HepG2 (cell line): ENCODE data around the gene RTF1. TPM values are rescaled to one million over a fixed set of nuclear protein-coding genes. Genes with fewer than 3 reads are reported as not detected.

Source experiments
- ATAC-seq: fragments of 200-7000 bp; cut with Tn5 transposase; 3 replicates; pipeline ENCODE4 v1.9.1; 2020; ENCODE audit warnings: mild to moderate bottlenecking, moderate library complexity
- BruUV-seq: library from RNA; stranded (reverse); fragments of 400-500 nt; replicated peaks from 2 replicates; lab custom pipeline; 2021; lab: Mats Ljungman, UMichigan
- CTCF ChIA-PET: fragments of 300-600 bp; formaldehyde crosslinking; extraction: SDS; loops from one replicate; lab custom pipeline; 2021; ENCODE audit warnings: low total read pairs, inconsistent platforms, low intra/inter-chr PET ratio; lab: Yijun Ruan, JAX
- POLR2A ChIA-PET: fragments of 350-600 bp; sonication (Branson Sonifier 250); formaldehyde crosslinking; loops from one replicate; lab custom pipeline; 2020; ENCODE audit warnings: antibody characterized with exemption, inconsistent platforms; lab: Yijun Ruan, JAX
- DNase-seq: peaks from one replicate; pipeline ENCODE4 v3.0.0-alpha.2; 2015; ENCODE audit warnings: low spot score
- FAIRE-seq: peaks from 3 replicates; lab custom pipeline; 2011; peaks lifted over from hg19 to GRCh38; lab: Jason Lieb, UNC
- H2AFZ ChIP-seq: one replicate; pipeline ENCODE4 v1.6.1; 2011; ENCODE audit warnings: low read length, inconsistent platforms
- H3K27ac ChIP-seq: fragments of 300-600 bp; 3 replicates; pipeline ENCODE4 v1.8.0; 2011; ENCODE audit warnings: mixed run types, mild to moderate bottlenecking, mixed read lengths, low read length, inconsistent platforms; ENCODE audit not compliant: insufficient read depth; ENCODE audit errors: extremely low read length
- H3K27me3 ChIP-seq, 2 experiments: fragments of 200-600 bp in 1 of 2; 2 replicates in 1 of 2; 3 replicates in 1 of 2; pipeline versions ENCODE4 v1.6.0 to v1.8.0; 2011; ENCODE audit warnings: low read length in 2 of 2, mild to moderate bottlenecking in 2 of 2, moderate library complexity in 2 of 2, inconsistent platforms in 1 of 2; ENCODE audit not compliant: insufficient read depth in 2 of 2, control insufficient read depth in 1 of 2
- H3K36me3 ChIP-seq, 2 experiments: fragments of 200-600 bp in 1 of 2; replicated peaks in 1 of 2; 2 replicates in 1 of 2; 3 replicates in 1 of 2; pipeline versions ENCODE4 v1.5.1 to v1.8.0; 2011; ENCODE audit warnings: low read length in 2 of 2, inconsistent platforms in 1 of 2; ENCODE audit not compliant: insufficient read depth in 2 of 2, control insufficient read depth in 1 of 2
- H3K4me1 ChIP-seq: 2 replicates; pipeline ENCODE4 v1.5.1; 2012; ENCODE audit warnings: low read length, inconsistent platforms; ENCODE audit not compliant: insufficient read depth
- H3K4me2 ChIP-seq: 2 replicates; pipeline ENCODE4 v1.6.0; 2011; ENCODE audit warnings: low read depth, low read length, inconsistent platforms
- H3K4me3 ChIP-seq, 3 experiments: fragments of 200-600 bp in 1 of 3; sonication (generic), shearing (Covaris generic) in 1 of 3; replicated peaks in 1 of 3; 2 replicates each; pipeline ENCODE4 v1.5.1; 2011 to 2016; ENCODE audit warnings: low read length in 3 of 3, inconsistent platforms in 2 of 3, low read depth in 2 of 3, mild to moderate bottlenecking in 2 of 3, control low read depth in 1 of 3, mixed read lengths in 1 of 3; ENCODE audit not compliant: insufficient read depth in 1 of 3
- H3K79me2 ChIP-seq: one replicate; pipeline ENCODE4 v1.6.1; 2011; ENCODE audit warnings: low read length, inconsistent platforms; ENCODE audit not compliant: insufficient read depth
- H3K9ac ChIP-seq: 2 replicates; pipeline ENCODE4 v1.6.0; 2011; ENCODE audit warnings: mild to moderate bottlenecking, low read depth, low read length, inconsistent platforms; ENCODE audit not compliant: insufficient read depth
- H3K9me3 ChIP-seq: 2 replicates; pipeline ENCODE4 v1.5.1; 2012; ENCODE audit warnings: mild to moderate bottlenecking, low read length
- H4K20me1 ChIP-seq: 2 replicates; pipeline ENCODE4 v1.6.0; 2011; ENCODE audit warnings: inconsistent platforms, mild to moderate bottlenecking, low read length, moderate library complexity; ENCODE audit not compliant: insufficient read depth
- PHF8 ChIP-seq: sonication (generic); formaldehyde crosslinking; IDR thresholded peaks from 2 replicates; pipeline ENCODE4 v1.5.0; 2020; ENCODE audit warnings: missing genetic modification reagents
- TARDBP ChIP-seq: sonication (generic); formaldehyde crosslinking; IDR thresholded peaks from 2 replicates; pipeline ENCODE4 v1.8.0; 2022; ENCODE audit warnings: mild to moderate bottlenecking, missing genetic modification reagents
- ZNF501 ChIP-seq: sonication (generic); formaldehyde crosslinking; IDR thresholded peaks from 2 replicates; pipeline ENCODE4 v1.5.1; 2020; ENCODE audit warnings: mild to moderate bottlenecking, moderate library complexity, missing genetic modification reagents
- ZSCAN25 ChIP-seq: sonication (generic); formaldehyde crosslinking; IDR thresholded peaks from 2 replicates; pipeline ENCODE4 v1.8.0; 2022; ENCODE audit warnings: mild to moderate bottlenecking, missing genetic modification reagents
- WGBS: methylation state at CpG from one replicate; pipeline ENCODE4 v1.1.6; 2017; ENCODE audit warnings: low lambda C conversion rate; 5-methylcytosine and 5-hydroxymethylcytosine counted together
- in situ Hi-C: cut with HindIII; loops from 2 replicates; pipeline ENCODE4 v1.10.0; 2017; ENCODE audit warnings: low pct_unique_long_range_greater_than_20kb; ENCODE audit not compliant: extremely low pct_ligation_motif_present
- intact Hi-C: fragments of 100-400 bp; cut with micrococcal nuclease; formaldehyde crosslinking; loops from one replicate; pipeline ENCODE4 v1.10.0; 2022; ENCODE audit not compliant: unreplicated experiment
- polyA plus RNA-seq, 8 experiments: library from polyadenylated mRNA; depleted of rRNA in 3 of 8; stranded (reverse) in 7 of 8; unstranded in 1 of 8; fragments of >200 nt; fragmentation: Illumina TruSeq in 4 of 8; extraction: Trizol in 4 of 8; gene quantifications; 2 replicates each; pipeline versions ENCODE4 v1.2.1 to v1.2.3, GENCODE V29; 2011 to 2016; ENCODE audit warnings: low read depth in 4 of 8, missing spikeins in 1 of 8, mixed read lengths in 1 of 8; ENCODE audit not compliant: insufficient read depth in 1 of 8
- total RNA-seq, 5 experiments: library from RNA; depleted of rRNA; stranded (reverse); fragments of >200 nt; fragmentation: Illumina TruSeq; extraction: Trizol; gene quantifications; 2 replicates each; pipeline ENCODE4 v1.2.3, GENCODE V29; 2016; ENCODE audit warnings: low read depth in 1 of 5
- TF ChIP-seq, protein P1 (sequence below): sonication (generic); formaldehyde crosslinking; IDR thresholded peaks from 2 replicates; pipeline ENCODE4 v1.5.0; 2020; ENCODE audit warnings: missing genetic modification reagents
- TF ChIP-seq, protein P2 (sequence below): sonication (generic); formaldehyde crosslinking; IDR thresholded peaks from 2 replicates; pipeline ENCODE4 v1.4.0; 2020; ENCODE audit warnings: missing genetic modification reagents

RTF1 gene
- total and polyA plus RNA-seq, 2 of the 13 experiments (the other 11 are each of a cell fraction or from before 2014, with no cell fraction given), result 13.9 to 17.9 TPM

- no TSS peak for BruUV-seq
- H3K4me1 ChIP-seq, result peaks cover 19% of the 10 kb centered on the region
- intact Hi-C loops (no loop called here), in situ Hi-C loops (no loop called here)
- no peaks in the 10 kb centered on the region for H3K79me2 ChIP-seq
- no peaks in the 10 kb centered on the region for H3K36me3 ChIP-seq
- H4K20me1 ChIP-seq, result no peaks in the 10 kb centered on the region
- no peak overlapping the region for H2AFZ ChIP-seq
- H3K27me3 ChIP-seq, result no peaks in the 10 kb centered on the region
- TF ChIP-seq TARDBP (CRISPR knock-in tag), result no peak
- TF ChIP-seq ZSCAN25, result no peak
- TF ChIP-seq, protein P1, sequence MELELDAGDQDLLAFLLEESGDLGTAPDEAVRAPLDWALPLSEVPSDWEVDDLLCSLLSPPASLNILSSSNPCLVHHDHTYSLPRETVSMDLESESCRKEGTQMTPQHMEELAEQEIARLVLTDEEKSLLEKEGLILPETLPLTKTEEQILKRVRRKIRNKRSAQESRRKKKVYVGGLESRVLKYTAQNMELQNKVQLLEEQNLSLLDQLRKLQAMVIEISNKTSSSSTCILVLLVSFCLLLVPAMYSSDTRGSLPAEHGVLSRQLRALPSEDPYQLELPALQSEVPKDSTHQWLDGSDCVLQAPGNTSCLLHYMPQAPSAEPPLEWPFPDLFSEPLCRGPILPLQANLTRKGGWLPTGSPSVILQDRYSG, result no peak
- TF ChIP-seq ZNF501 (CRISPR knock-in tag), result no peak
- TF ChIP-seq, protein P2, sequence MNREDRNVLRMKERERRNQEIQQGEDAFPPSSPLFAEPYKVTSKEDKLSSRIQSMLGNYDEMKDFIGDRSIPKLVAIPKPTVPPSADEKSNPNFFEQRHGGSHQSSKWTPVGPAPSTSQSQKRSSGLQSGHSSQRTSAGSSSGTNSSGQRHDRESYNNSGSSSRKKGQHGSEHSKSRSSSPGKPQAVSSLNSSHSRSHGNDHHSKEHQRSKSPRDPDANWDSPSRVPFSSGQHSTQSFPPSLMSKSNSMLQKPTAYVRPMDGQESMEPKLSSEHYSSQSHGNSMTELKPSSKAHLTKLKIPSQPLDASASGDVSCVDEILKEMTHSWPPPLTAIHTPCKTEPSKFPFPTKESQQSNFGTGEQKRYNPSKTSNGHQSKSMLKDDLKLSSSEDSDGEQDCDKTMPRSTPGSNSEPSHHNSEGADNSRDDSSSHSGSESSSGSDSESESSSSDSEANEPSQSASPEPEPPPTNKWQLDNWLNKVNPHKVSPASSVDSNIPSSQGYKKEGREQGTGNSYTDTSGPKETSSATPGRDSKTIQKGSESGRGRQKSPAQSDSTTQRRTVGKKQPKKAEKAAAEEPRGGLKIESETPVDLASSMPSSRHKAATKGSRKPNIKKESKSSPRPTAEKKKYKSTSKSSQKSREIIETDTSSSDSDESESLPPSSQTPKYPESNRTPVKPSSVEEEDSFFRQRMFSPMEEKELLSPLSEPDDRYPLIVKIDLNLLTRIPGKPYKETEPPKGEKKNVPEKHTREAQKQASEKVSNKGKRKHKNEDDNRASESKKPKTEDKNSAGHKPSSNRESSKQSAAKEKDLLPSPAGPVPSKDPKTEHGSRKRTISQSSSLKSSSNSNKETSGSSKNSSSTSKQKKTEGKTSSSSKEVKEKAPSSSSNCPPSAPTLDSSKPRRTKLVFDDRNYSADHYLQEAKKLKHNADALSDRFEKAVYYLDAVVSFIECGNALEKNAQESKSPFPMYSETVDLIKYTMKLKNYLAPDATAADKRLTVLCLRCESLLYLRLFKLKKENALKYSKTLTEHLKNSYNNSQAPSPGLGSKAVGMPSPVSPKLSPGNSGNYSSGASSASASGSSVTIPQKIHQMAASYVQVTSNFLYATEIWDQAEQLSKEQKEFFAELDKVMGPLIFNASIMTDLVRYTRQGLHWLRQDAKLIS (CRISPR knock-in tag), result no peak
- TF ChIP-seq PHF8 (CRISPR knock-in tag), result no peak
- FAIRE-seq (no peak), ATAC-seq (no peak), DNase-seq (no peak)
- H3K27ac ChIP-seq, result no peak overlapping the region
- WGBS, result 67% methylated on average over 2 of the region's 2 CpGs
- no peak overlapping the region for H3K9ac ChIP-seq
- H3K9me3 ChIP-seq, result no peaks in the 10 kb centered on the region
- ChIA-PET POLR2A (no interaction called here), CTCF (no interaction called here)
- no peak overlapping the region for H3K4me3 ChIP-seq
- H3K4me2 ChIP-seq, result no peak overlapping the region
Measured at GRCh38 chr15:41408234-41408641, 8.7 kb upstream of the RTF1 start.
